Neutrophil (primary cell): ENCODE results near the gene PLBD2.

Experiments
- H3K27ac ChIP-seq: fragments of 200-600 bp; sonication (generic); 2 replicates; pipeline ENCODE4 v1.5.1; 2016; ENCODE audit warnings: mild to moderate bottlenecking, moderate library complexity
- H3K27me3 ChIP-seq: fragments of 200-600 bp; sonication (generic); 2 replicates; pipeline ENCODE4 v1.6.0; 2016; ENCODE audit warnings: mild to moderate bottlenecking
- H3K36me3 ChIP-seq: fragments of 200-600 bp; sonication (generic); 2 replicates; pipeline ENCODE4 v1.5.1; 2017
- H3K4me1 ChIP-seq, 2 experiments: fragments of 200-600 bp in 1 of 2; sonication (generic) in 1 of 2; 1 replicate in 1 of 2; 2 replicates in 1 of 2; pipeline versions ENCODE4 v1.5.1 to v1.6.1; 2013 to 2016; ENCODE audit warnings: low read depth in 1 of 2, low read length in 1 of 2, mild to moderate bottlenecking in 1 of 2, moderate library complexity in 1 of 2; ENCODE audit not compliant: control insufficient read depth in 1 of 2, insufficient read depth in 1 of 2
- H3K4me3 ChIP-seq, 2 experiments: fragments of 200-600 bp in 1 of 2; sonication (generic) in 1 of 2; 1 replicate in 1 of 2; 2 replicates in 1 of 2; pipeline ENCODE4 v1.5.1; 2013 to 2016; ENCODE audit warnings: low read depth in 1 of 2, low read length in 1 of 2, mild to moderate bottlenecking in 1 of 2, moderate library complexity in 1 of 2
- H3K9me3 ChIP-seq: fragments of 200-600 bp; sonication (generic); 2 replicates; pipeline ENCODE4 v1.5.1; 2016
- CTCF ChIP-seq: fragments of 200-600 bp; sonication (generic); IDR thresholded peaks from 2 replicates; pipeline ENCODE4 v1.5.1; 2016; ENCODE audit warnings: antibody characterized with exemption

Gene PLBD2

GRCh38 chr12:113330505-113330904 is 27.9 kb upstream of the PLBD2 start:
- TF ChIP-seq CTCF: no peak
- peaks cover 38 to 45% of the 10 kb centered on the region in 2 experiments for H3K4me1 ChIP-seq
- no peaks in the 10 kb centered on the region for H3K27me3 ChIP-seq
- peaks cover 46% of the 10 kb centered on the region for H3K36me3 ChIP-seq
- no peak overlapping the region for H3K27ac ChIP-seq
- no peak overlapping the region for H3K4me3 ChIP-seq
- H3K9me3 ChIP-seq: no peaks in the 10 kb centered on the region

- peaks cover 46% of the 10 kb centered on the region in 2 experiments for H3K4me1 ChIP-seq
- peaks cover 32% of the 10 kb centered on the region for H3K36me3 ChIP-seq
- H3K4me3 ChIP-seq: peak overlapping the region; percentile 93 to 94
Measured at GRCh38 chr12:113332688-113333417, 25.5 kb upstream of the PLBD2 start.

GRCh38 chr12:113333418-113333750 is 25.0 kb upstream of the PLBD2 start:
- TF ChIP-seq CTCF: no peak
- H3K4me3 ChIP-seq: peak overlapping the region; percentile 93 to 94
- H3K36me3 ChIP-seq: peaks cover 27% of the 10 kb centered on the region
- no peaks in the 10 kb centered on the region for H3K9me3 ChIP-seq
- H3K27me3 ChIP-seq: no peaks in the 10 kb centered on the region
- H3K4me1 ChIP-seq: peaks cover 43 to 46% of the 10 kb centered on the region in 2 experiments
- H3K27ac ChIP-seq: peak overlapping the region; percentile 88

More at GRCh38 chr12:113332688-113333417, 25.5 kb upstream of the PLBD2 start:
- H3K9me3 ChIP-seq: no peaks in the 10 kb centered on the region
- peak overlapping the region; percentile 88 for H3K27ac ChIP-seq
- no peak for TF ChIP-seq CTCF
- no peaks in the 10 kb centered on the region for H3K27me3 ChIP-seq

- Histone ChIP-seq H3K36me3 (peaks cover 22% of the 10 kb centered on the region), H3K4me1 (peaks cover 42 to 46% of the 10 kb centered on the region in 2 experiments), H3K4me3 (peak overlapping the region; percentile 93 to 94), H3K27ac (peak overlapping the region; percentile 88), H3K9me3 (no peaks in the 10 kb centered on the region), H3K27me3 (no peaks in the 10 kb centered on the region)
- no peak for TF ChIP-seq CTCF
Measured at GRCh38 chr12:113333877-113334785, 24.3 kb upstream of the PLBD2 start.

GRCh38 chr12:113334786-113335539 is 23.4 kb upstream of the PLBD2 start, which contains the start of gene SLC8B1:
Gene SLC8B1, minus strand, starts transcription at chr12:113335109. Its CDS starts 2,231 bp downstream, at chr12:113332878.
- Histone ChIP-seq H3K27me3 (no peaks in the 10 kb centered on the region), H3K27ac (peak within 1 kb of the TSS; percentile 88), H3K36me3 (peaks cover 17% of the 10 kb centered on the region), H3K4me3 (peak within 1 kb of the TSS; percentile 93 to 94), H3K9me3 (no peaks in the 10 kb centered on the region), H3K4me1 (peaks cover 40 to 46% of the 10 kb centered on the region in 2 experiments)
- TF ChIP-seq CTCF: no peak
